IPS DF 4.7 (cell line): ENCODE data around the gene A4GNT.

ENCODE experiments used
- DNase-seq: peaks from one replicate; pipeline ENCODE4 v3.0.0-alpha.2; 2013; ENCODE audit warnings: low spot score; ENCODE audit errors: extremely low read depth

The A4GNT gene

GRCh38 chr3:138078901-138079344 is 53.3 kb downstream of the A4GNT start:
- DNase-seq, result no peak

DNA sequence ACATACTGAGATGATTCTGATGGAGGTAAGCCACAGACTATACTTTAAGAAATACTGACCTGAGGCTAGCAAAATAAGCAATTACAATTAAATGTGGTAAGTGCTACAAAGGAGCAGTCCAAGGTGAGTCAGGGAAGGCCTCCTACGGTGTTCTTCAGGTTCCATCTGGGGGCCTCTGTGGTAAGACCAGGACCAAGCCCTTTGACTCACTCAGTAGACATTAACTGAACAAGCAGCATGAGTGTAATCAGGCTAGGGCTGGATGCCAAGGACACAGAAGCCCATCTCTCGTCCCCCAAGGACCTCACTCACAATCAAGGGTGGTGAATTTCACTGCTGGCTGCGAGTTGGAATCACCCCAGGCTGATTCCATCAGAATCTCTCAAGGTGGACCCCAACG is 54.1 kb downstream of the A4GNT start:
- no peak for DNase-seq
